ENCODE results near the gene UBXN11. TPM values are rescaled to one million over a fixed set of nuclear protein-coding genes. Genes with fewer than 3 reads are reported as not detected.
"Not testable (repeated sequence)": the region's sequence is repeated elsewhere in the genome, so short reads cannot be mapped to it uniquely, and the experiment has no call there.

UBXN11 gene
- polyA plus RNA-seq, 5 donors = 23.7 to 29.6 (median 27.9) TPM

DNA sequence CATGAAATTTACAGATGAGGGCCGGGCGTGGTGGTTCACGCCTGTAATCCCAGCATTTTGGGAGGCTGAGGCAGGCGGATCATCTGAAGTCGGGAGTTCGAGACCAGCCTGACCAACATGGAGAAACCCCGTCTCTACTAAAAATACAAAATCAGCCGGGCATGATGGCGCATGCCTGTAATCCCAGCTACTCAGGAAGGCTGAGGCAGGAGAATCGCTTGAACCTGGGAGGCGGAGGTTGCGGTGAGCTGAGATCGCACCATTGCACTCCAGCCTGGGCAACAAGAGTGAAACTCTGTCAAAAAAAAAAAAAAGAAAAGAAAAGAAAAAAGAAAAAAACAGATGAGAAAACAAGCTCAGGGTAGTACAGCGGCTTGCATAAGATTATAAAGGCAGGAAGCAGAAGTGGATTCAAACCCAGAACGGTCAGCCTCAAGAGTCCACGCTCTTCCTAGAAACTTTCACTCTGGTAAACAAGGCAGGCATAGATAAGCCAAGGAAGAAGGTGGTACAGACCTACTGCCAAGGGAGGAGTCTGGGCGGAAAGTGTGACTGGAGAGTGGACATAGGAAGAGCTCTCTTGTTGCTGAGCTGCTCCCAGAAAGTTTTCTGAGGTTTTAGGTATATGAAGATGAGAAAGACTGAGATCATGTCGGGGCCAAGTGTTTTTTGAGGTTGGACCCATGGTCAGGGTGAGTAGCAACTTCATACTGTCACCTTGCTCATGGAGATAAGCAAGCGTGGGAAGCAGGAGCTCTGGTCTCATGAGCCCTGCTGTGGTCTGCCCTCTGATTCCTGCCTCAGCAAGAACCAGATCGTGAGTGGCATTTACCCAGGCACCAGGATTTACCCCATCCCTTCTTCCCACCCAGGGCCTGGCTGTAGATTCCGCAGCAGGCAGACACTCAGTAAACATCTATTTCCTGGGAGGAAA, 1.8 kb upstream of the UBXN11 start:
- DNase-seq = not testable (repeated sequence)

- no peak for DNase-seq
Measured at GRCh38 chr1:26307363-26307781, 936 bp upstream of the UBXN11 start.

- DNase-seq = no peak
Measured at GRCh38 chr1:26305667-26306289, 658 bp downstream of the UBXN11 start.

DNA sequence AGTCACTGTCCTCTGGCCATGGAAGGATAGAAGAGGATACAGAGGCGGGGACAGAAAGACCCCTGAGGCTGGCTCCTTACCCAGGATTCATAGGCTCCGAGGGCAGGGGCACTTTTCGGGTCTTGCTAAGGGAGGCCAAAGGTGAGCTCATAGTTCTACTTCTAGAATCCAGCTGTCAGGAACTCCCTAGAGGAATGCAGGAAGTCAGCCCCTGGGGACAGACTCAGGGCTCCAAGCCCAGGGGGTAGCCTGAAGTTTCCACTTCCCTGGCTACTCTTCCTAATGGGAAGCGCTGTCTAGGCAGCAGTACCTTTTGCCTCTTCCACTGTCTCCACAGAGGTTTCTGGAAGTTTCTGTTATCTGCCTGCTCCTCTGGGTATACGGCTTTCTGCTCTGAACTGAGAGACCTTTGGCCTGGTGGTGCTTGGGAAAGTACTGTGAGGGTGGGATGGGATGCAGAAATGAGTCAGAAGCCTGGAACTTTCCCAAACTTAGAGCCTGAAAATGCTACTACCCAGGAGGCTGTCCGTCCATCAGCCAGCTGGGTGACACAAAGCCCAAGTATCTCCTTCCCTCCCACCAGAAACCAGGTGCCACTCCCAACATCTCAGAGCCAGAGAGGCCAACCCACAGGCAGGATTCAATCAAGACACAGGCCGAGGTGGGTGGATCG, 3.6 kb downstream of the UBXN11 start:
- DNase-seq = no peak

DNA sequence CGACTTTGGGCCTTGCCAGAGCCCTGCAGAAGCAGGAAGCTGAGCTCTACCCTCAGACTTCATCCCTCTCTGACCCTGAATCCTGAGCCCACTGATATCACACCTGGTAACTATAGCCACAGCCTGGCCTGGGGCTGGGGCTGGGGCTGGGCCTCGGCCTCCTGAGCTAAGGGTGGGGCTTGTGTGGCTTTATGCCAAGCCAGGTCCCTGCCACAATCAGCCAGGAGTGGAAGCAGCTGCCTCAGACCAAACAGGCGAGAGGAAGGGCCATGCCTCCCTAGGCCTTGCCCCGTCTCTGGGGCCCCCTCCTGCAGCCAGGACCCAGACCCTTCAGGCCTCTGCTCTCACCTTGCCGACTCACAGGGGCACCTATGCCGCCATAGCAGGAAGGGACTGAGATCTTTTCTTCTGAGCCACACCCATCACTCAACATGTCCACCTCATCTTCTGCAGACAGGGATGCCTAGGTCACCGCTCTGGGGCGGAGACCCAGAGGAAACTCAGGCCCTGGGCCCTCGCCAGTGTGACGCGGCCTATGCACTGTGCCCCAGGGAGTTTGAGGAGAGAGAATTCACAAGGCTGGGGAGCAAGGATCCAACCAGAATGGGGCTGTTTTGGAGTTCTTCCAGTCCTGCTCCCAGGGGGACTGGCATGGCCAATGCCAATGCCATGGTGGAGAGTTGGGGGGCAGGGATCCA, 5.7 kb downstream of the UBXN11 start:
- no peak for DNase-seq

GRCh38 chr1:26297791-26298124, 8.7 kb downstream of the UBXN11 start:
- no peak for DNase-seq

GRCh38 chr1:26297057-26297790, 9.2 kb downstream of the UBXN11 start:
- no peak for DNase-seq

DNA sequence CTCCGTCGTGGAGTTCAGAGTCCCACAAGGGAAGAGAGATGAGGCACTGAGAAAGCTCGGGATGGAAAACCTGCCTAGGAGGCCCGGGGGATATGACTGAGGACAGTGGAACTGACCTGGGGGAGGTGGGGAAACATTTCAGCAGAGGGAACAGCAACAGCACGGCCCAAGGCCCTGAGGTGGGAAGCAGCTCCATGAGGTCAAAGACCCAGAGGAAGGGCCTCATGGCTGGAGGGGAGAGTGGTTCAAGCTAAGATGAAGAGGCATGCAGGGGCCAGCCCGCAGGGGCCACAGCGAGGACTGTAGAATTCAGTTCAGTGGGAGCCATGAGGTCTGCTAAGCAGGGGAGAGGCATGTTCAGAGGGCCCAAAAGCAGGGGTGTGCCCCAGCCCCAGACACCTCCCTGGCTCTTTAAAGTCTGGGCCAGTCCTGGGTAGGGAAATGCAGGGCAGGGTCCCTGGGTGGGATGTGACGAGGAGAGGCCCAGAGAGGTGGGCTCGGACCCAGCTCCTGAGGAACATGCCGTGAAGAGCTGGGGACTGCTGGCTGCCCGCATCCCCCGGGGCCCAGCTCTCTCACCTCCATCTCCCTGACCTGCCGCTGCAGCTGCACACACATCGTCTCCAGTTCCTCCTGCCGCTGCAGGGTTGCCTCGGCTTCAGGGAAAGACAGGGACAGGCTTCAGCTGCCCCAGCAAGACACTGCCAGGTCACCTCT, 9.9 kb downstream of the UBXN11 start:
- DNase-seq = no peak

- DNase-seq = no peak
Measured at GRCh38 chr1:26295194-26296138, 11.0 kb downstream of the UBXN11 start.

- no peak for DNase-seq
Measured at GRCh38 chr1:26293911-26294463, 12.4 kb downstream of the UBXN11 start.

DNA sequence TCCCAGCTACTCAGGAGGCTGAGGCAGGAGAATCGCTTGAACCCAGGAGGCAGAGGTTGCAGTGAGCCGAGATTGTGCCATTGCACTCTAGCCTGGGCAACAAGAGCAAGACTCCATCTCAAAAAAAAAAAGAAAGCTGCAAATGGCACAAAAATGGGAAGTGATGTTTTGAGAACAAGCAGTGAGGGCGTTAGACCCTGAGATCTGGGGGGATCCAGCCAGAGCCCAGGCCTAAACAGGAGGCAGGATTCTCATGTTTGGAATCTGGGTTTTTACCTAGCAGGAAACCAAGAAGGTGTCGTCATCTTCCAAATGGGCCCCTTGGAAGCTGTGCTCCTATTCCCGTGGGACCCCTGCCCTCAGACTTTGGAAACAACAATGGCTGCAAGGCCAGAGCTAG, 13.7 kb downstream of the UBXN11 start:
- not testable (repeated sequence) for DNase-seq

DNA sequence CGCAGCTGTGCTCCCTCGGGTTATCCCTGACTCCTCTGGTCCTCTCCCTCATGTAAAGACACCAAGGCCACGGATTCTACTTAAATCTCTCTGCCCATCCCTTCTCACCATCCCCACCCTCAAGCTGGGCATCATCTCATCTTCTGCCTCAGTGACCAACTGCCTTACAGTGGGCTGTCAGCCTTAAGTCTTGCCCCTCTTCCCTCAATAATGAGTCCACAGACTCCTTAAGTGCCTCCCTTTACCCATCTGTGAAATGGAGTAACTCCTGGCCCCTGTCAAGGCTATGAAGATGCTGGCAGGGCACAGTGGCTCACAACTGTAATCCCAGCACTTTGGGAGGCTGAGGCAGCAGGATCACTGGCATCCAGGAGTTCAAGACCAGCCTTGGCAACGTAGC, 14.5 kb downstream of the UBXN11 start:
- no peak for DNase-seq

GRCh38 chr1:26291433-26291832, 15.0 kb downstream of the UBXN11 start:
- no peak for DNase-seq

- no peak for DNase-seq
Measured at GRCh38 chr1:26290882-26291261, 15.6 kb downstream of the UBXN11 start.

DNA sequence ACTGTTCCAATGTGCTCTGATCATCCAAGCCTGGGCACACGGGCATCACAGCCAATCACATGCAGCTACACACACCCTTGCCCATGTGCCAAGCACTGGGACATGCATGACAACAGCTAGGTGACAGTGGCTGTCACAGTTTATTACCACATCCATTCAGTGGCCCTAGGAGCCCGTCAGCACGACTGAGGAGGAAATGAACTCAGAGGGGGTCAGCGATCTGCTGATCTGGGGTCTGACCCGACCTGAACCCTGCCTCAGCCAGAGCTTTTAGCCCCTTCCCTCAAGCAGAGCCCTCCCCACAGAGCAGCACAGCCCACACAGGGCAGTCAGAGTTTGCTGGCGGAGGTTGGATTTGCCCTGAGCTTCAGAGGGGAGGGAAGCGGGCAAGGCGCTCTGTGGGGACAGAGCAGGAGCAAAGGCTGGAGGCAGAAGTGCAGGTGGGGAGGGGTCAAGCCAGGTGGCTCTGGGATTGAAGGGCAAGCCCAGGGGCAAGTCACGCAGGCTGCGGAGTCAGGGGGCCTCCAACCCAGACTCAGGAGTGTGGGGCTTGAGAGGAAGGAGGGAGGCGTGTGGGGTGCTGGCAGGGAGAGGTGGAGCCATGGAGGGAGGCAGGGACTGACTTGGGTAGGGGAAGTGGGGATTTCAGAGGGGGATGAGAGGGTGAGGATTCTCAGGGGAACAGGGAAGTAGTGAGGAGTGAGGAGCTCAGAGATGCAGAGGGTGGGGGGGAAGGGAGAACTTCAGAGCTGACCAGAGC, 16.1 kb downstream of the UBXN11 start:
- no peak for DNase-seq

DNA sequence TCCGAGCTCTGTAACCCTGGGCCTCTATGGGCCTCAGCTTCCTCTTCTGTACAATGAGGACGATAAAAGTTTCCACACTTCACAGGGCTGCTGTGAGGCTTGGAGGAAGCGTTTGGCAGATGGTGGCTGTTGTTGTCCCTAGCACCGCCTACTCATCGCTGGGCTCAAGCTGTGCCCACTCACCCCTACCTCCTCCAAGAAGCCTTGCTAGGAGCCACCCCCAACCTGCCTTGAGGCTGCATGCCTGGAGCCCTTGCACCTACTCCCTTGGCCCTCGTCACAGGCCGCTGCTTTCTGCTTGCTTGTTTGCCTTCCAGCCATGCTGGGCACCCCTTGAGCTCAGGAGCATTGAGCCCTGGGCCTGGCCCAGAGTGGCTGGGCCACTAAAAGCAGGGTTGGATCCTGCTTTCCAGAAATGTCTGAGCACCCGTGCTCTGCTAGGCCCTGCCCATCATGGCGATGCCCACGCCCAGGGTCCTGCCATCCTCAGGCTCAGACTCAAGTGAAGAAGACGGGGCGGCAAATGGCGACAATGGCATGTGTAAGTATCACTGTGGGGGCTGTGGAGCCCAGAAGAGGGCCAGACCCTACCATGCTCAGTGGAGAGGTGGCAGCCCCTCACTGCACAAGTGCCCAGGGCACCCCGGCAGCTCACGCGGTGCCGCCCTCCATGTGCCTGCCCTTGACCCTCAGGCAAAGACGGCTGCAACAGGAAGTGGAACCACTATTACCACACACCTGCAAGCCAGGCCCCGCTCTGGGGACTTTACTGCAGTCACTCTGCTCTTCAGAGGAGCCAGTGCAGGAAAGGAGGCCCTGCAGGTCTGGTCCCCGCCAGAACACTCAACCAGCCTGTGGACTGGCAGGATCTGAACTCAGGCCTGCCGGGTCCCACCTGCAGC, 17.0 kb downstream of the UBXN11 start:
- DNase-seq = no peak

DNA sequence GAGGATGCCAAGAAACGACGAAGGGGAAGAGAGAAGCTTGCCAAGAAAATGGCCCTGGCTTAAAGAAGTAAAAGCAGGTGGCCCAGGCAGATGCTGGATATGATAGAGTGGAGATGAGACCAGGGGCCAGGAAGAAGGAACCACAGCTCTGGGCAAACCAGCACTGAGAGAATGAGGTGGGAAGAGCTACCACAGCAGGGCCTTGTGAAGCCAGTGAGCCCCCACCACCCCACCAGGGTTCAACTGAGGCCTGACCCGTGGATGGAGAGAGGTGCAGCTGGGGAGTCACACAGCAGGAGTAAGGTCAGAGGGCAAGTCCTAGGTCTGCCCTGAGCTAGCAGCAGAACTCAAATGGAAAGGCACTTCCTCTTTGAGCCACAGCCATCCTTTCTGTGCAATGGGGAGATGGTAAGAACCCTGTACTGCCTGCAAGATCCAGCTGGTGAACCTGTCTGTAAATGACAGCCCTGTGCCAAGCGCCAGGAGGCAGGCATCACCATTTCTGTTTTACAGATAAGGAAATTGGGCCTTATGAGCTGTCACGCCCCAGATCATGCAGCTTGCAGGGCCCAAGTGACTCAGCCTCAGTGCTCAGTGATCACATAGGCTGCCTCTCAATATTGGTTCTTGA, 18.0 kb downstream of the UBXN11 start:
- DNase-seq = no peak
